ENCODE measurements around the gene NUP62. TPM values are rescaled to one million over a fixed set of nuclear protein-coding genes. Genes with fewer than 3 reads are reported as not detected.

The NUP62 gene
- polyA plus RNA-seq, 1 of the 3 experiments (the other 2 are of a cell fraction) = 16.2 TPM

DNA sequence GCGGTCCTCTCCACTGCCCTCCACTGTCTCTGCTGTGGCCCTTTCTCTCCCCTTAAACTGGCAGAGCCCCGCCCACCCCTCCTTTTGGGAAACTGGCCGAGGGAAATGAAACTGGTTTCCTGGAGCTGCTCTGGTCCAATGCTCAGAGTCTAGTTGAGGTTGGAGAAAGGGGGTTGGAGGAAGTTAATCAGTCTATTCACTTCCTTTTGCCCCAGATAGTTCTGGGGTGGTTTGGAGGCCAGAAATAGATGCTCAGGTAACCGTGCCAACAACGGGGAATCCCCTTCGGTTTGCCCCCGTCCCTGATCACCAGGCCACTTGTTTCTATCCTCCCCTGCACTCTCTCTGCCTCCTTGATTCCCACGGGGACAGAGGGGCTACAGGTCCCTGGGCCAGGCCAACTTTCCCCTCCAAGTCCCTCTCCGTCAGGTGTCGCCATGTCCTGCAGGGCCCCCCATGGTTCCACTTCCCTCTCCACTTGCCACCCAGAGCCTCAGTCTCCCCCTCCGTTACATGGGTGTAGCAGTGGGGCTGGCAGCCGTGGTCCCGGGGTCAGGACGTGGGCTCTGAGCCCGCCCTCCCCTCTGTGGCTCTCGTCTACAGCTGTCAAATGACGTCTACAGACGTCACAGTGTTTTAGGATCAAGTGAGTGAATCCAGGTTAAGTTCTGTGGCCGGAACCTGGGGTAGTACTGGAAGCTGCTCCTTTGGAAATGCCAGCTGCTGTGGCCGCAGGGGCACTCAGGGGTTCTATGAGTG lies 32.3 kb downstream of the NUP62 start, which contains the start of gene IL4I1:
IL4I1 (minus strand) TSS at position 25 of the 759 bp plus-strand sequence. CDS start 727 bp downstream, outside the sequence.
- no peaks in the 10 kb centered on the region for H3K36me3 ChIP-seq (replicated peaks in 1 of 2; ENCODE audit: control insufficient read depth in 1 of 2, insufficient read depth in 2 of 2, low read length in 1 of 2)
- no peaks in the 10 kb centered on the region for H3K27me3 ChIP-seq (ENCODE audit: insufficient read depth)
- H3K4me2 ChIP-seq = no peak within 1 kb of the TSS
- no peaks in the 10 kb centered on the region for H3K9me2 ChIP-seq
- H3K27ac ChIP-seq (ENCODE audit: low read depth in 2 of 2, low read length in 1 of 2) = no peak within 1 kb of the TSS
- 73% methylated on average over 17 of the region's 20 CpGs for WGBS (ENCODE audit: low lambda C conversion rate)
- H3F3A ChIP-seq (replicated peaks; ENCODE audit: insufficient read depth) = no peaks in the 10 kb centered on the region
- H3K9ac ChIP-seq = no peak within 1 kb of the TSS
- no peaks in the 10 kb centered on the region; a peak in 2 of 4 replicates for H3K4me1 ChIP-seq (ENCODE audit: control insufficient read depth in 1 of 2, insufficient read depth in 2 of 2, low read depth in 1 of 2, low read length in 1 of 2)
- DNase-seq = no peak
- no peak within 1 kb of the TSS for H3K4me3 ChIP-seq (ENCODE audit: low read depth in 2 of 2, low read length in 1 of 2)
- H3K79me2 ChIP-seq (ENCODE audit: insufficient read depth) = no peaks in the 10 kb centered on the region
- H4K20me1 ChIP-seq (ENCODE audit: insufficient read depth) = no peaks in the 10 kb centered on the region
- no peak within 1 kb of the TSS; the same call in 1 of the 2 replicates for H2AFZ ChIP-seq (ENCODE audit: low read depth)
- H3K9me3 ChIP-seq = no peaks in the 10 kb centered on the region
- TF ChIP-seq FOSL2 (IDR thresholded peaks at IDR 0.05; ENCODE audit: borderline replicate concordance, low read depth) = no peak
- TF ChIP-seq, protein P1, sequence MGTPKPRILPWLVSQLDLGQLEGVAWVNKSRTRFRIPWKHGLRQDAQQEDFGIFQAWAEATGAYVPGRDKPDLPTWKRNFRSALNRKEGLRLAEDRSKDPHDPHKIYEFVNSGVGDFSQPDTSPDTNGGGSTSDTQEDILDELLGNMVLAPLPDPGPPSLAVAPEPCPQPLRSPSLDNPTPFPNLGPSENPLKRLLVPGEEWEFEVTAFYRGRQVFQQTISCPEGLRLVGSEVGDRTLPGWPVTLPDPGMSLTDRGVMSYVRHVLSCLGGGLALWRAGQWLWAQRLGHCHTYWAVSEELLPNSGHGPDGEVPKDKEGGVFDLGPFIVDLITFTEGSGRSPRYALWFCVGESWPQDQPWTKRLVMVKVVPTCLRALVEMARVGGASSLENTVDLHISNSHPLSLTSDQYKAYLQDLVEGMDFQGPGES (IDR thresholded peaks at IDR 0.05; ENCODE audit: low read depth, low read length) = no peak
- TF ChIP-seq, protein P2, sequence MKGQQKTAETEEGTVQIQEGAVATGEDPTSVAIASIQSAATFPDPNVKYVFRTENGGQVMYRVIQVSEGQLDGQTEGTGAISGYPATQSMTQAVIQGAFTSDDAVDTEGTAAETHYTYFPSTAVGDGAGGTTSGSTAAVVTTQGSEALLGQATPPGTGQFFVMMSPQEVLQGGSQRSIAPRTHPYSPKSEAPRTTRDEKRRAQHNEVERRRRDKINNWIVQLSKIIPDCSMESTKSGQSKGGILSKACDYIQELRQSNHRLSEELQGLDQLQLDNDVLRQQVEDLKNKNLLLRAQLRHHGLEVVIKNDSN (IDR thresholded peaks at IDR 0.05; ENCODE audit: borderline replicate concordance, low read depth) = no peak
- no peak for TF ChIP-seq EP300 (IDR thresholded peaks at IDR 0.05; ENCODE audit: borderline replicate concordance in 1 of 2, low read depth in 1 of 2, low read length in 1 of 2)
- POLR2A ChIA-PET = no interaction called here
- CTCF ChIA-PET = no interaction called here

DNA sequence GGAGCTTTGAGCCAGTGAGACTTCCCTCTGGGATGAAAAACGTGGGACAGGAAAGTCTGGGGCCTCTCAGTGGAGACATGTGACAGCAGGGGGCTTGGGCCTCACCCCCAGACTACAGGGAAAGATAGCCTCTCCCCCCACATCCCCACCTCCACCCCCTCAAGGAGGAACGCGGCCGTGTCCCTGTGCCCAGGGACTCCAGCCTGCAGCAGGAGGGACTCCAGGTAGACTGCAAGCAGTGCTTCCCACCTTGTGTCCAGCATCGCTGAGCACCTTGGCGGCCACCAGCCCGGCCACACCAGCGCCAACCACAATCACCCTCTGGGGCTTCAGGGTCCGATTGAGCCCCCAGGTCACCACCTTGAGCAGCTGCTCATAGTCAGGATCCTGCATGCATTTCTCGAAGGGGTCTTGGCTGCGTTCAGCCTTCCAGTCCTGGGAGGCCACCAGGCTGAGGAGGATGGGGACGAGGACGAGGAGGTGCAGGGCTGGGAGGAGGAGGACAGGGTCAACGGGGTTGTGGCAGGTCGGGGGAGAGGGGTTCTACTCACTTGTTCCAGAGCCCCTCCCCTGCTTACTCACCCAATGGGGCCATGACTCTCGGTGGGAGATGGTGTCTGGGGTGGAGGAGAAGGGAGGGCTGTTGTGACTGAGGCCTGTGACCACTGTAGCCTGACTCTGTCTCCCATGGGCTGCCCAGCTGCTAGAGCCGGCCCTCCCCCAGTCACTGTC lies 33.6 kb downstream of the NUP62 start:
- ChIA-PET POLR2A (interaction anchor here (1.0 kb wide), 1 partner anchor 19 kb away, joined by 3 read pairs; no protein-coding TSS in a partner anchor), CTCF (interaction anchor here (1.1 kb wide), 1 partner anchor 42 kb away, joined by 4 read pairs; no protein-coding TSS in a partner anchor)
- no peak for DNase-seq
- no peaks in the 10 kb centered on the region for H3K9me2 ChIP-seq
- H4K20me1 ChIP-seq (ENCODE audit: insufficient read depth) = no peaks in the 10 kb centered on the region
- no peaks in the 10 kb centered on the region for H3K27me3 ChIP-seq (ENCODE audit: insufficient read depth)
- H3K4me1 ChIP-seq (ENCODE audit: control insufficient read depth in 1 of 2, insufficient read depth in 2 of 2, low read depth in 1 of 2, low read length in 1 of 2) = peaks cover 0 to 7% of the 10 kb centered on the region in 2 experiments; a peak in 2 of 4 replicates
- H3K36me3 ChIP-seq (replicated peaks in 1 of 2; ENCODE audit: control insufficient read depth in 1 of 2, insufficient read depth in 2 of 2, low read length in 1 of 2) = no peaks in the 10 kb centered on the region
- TF ChIP-seq ELF1 (IDR thresholded peaks at IDR 0.05) = no peak
- no peak for TF ChIP-seq RFX5 (IDR thresholded peaks at IDR 0.05; ENCODE audit: low read length)
- TF ChIP-seq, protein P2 (IDR thresholded peaks at IDR 0.05; ENCODE audit: borderline replicate concordance, low read depth) = no peak
- TF ChIP-seq NRF1 (IDR thresholded peaks at IDR 0.05; ENCODE audit: low read depth, low read length) = no peak
- TF ChIP-seq, protein P3, sequence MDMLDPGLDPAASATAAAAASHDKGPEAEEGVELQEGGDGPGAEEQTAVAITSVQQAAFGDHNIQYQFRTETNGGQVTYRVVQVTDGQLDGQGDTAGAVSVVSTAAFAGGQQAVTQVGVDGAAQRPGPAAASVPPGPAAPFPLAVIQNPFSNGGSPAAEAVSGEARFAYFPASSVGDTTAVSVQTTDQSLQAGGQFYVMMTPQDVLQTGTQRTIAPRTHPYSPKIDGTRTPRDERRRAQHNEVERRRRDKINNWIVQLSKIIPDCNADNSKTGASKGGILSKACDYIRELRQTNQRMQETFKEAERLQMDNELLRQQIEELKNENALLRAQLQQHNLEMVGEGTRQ (IDR thresholded peaks at IDR 0.05; ENCODE audit: borderline replicate concordance, low read depth, low read length) = no peak
- no peak for TF ChIP-seq MEF2A (IDR thresholded peaks at IDR 0.05; ENCODE audit: borderline replicate concordance, low read depth)
- no peak overlapping the region for H3K27ac ChIP-seq (ENCODE audit: low read depth in 2 of 2, low read length in 1 of 2)
- H3F3A ChIP-seq (replicated peaks; ENCODE audit: insufficient read depth) = no peaks in the 10 kb centered on the region
- no peak overlapping the region for H3K9ac ChIP-seq
- 69% methylated on average over 16 of the region's 17 CpGs for WGBS (ENCODE audit: low lambda C conversion rate)
- no peaks in the 10 kb centered on the region for H3K79me2 ChIP-seq (ENCODE audit: insufficient read depth)
- no peak overlapping the region for H3K4me2 ChIP-seq
- no peak overlapping the region for H3K4me3 ChIP-seq (ENCODE audit: low read depth in 2 of 2, low read length in 1 of 2)
- no peaks in the 10 kb centered on the region for H3K9me3 ChIP-seq
- H2AFZ ChIP-seq (ENCODE audit: low read depth) = no peak overlapping the region

All from SK-N-SH (cell line).